ENCODE measurements around the gene EPS15.

- TF ChIP-seq POLR2A (IDR thresholded peaks at IDR 0.05) (no peak), CTCF (IDR thresholded peaks at IDR 0.05) (no peak), POLR2AphosphoS5 (IDR thresholded peaks at IDR 0.05) (no peak)
Observed at GRCh38 chr1:51516649-51517158, 2.4 kb downstream of the EPS15 start.

All from gastroesophageal sphincter (tissue), 3 donors.